Measurements from ENCODE around the gene IQCE. TPM values are rescaled to one million over a fixed set of nuclear protein-coding genes. Genes with fewer than 3 reads are reported as not detected.

IQCE gene
- polyA plus RNA-seq, 1 donor from 2014 or later = 21.2 TPM

- Histone ChIP-seq H3K36me3 (ENCODE audit: insufficient read depth, low read length) (no peaks in the 10 kb centered on the region), H3K27me3 (ENCODE audit: insufficient read depth, low read depth, low read length) (no peaks in the 10 kb centered on the region), H2AFZ (ENCODE audit: low read depth, low read length) (no peak overlapping the region), H4K20me1 (ENCODE audit: insufficient read depth) (no peaks in the 10 kb centered on the region), H3K27ac (ENCODE audit: low read length) (no peak overlapping the region), H3K9ac (ENCODE audit: low read length) (no peak overlapping the region), H3F3A (ENCODE audit: insufficient read depth, low read length, poor library complexity, severe bottlenecking) (no peaks in the 10 kb centered on the region), H3K4me3 (ENCODE audit: low read length) (no peak overlapping the region), H3K9me2 (ENCODE audit: insufficient read depth, low read length) (no peaks in the 10 kb centered on the region), H3K9me3 (ENCODE audit: low read length) (no peaks in the 10 kb centered on the region), H3K79me2 (replicated peaks; ENCODE audit: insufficient read depth, low read length) (no peaks in the 10 kb centered on the region), H3K4me2 (ENCODE audit: low read length) (no peak overlapping the region)
- TF ChIP-seq SMC3 (conservative IDR thresholded peaks at IDR 0.05; ENCODE audit: poor library complexity) = no peak
- TF ChIP-seq REST (IDR thresholded peaks at IDR 0.05; ENCODE audit: borderline replicate concordance) = no peak
- no peak for TF ChIP-seq RAD21 (conservative IDR thresholded peaks at IDR 0.05)
- no peak for TF ChIP-seq POLR2AphosphoS5 (IDR thresholded peaks at IDR 0.05)
- no peak for TF ChIP-seq CTCF (IDR thresholded peaks at IDR 0.05; ENCODE audit: poor library complexity, severe bottlenecking)
- no peak for TF ChIP-seq EP300 (conservative IDR thresholded peaks at IDR 0.05; ENCODE audit: poor library complexity, severe bottlenecking)
- no peak for TF ChIP-seq TAF1 (IDR thresholded peaks at IDR 0.05; ENCODE audit: low read depth)
- no peak for TF ChIP-seq MXI1 (conservative IDR thresholded peaks at IDR 0.05; ENCODE audit: poor library complexity, severe bottlenecking)
- no peak for TF ChIP-seq EZH2 (IDR thresholded peaks at IDR 0.05; ENCODE audit: borderline replicate concordance, insufficient read depth, low read length, poor library complexity, severe bottlenecking)
Observed at GRCh38 chr7:2540641-2541051, 18.1 kb upstream of the IQCE start.

GRCh38 chr7:2541291-2542010 lies 17.3 kb upstream of the IQCE start:
- Histone ChIP-seq H3K27me3 (ENCODE audit: insufficient read depth, low read depth, low read length) (no peaks in the 10 kb centered on the region), H3F3A (ENCODE audit: insufficient read depth, low read length, poor library complexity, severe bottlenecking) (no peaks in the 10 kb centered on the region)
- no peak for TF ChIP-seq MXI1 (conservative IDR thresholded peaks at IDR 0.05; ENCODE audit: poor library complexity, severe bottlenecking)
- TF ChIP-seq EZH2 (IDR thresholded peaks at IDR 0.05; ENCODE audit: borderline replicate concordance, insufficient read depth, low read length, poor library complexity, severe bottlenecking) = no peak
- TF ChIP-seq REST (IDR thresholded peaks at IDR 0.05; ENCODE audit: borderline replicate concordance) = no peak
- no peak for TF ChIP-seq CTCF (IDR thresholded peaks at IDR 0.05; ENCODE audit: poor library complexity, severe bottlenecking)
- no peak for TF ChIP-seq POLR2AphosphoS5 (IDR thresholded peaks at IDR 0.05)
- no peak for TF ChIP-seq RAD21 (conservative IDR thresholded peaks at IDR 0.05)
- no peak for TF ChIP-seq TAF1 (IDR thresholded peaks at IDR 0.05; ENCODE audit: low read depth)
- no peak for TF ChIP-seq SMC3 (conservative IDR thresholded peaks at IDR 0.05; ENCODE audit: poor library complexity)
- TF ChIP-seq EP300 (conservative IDR thresholded peaks at IDR 0.05; ENCODE audit: poor library complexity, severe bottlenecking) = no peak

More at GRCh38 chr7:2541291-2542010, 17.3 kb upstream of the IQCE start:
- no peaks in the 10 kb centered on the region for H3K79me2 ChIP-seq (replicated peaks; ENCODE audit: insufficient read depth, low read length)
- H3K36me3 ChIP-seq (ENCODE audit: insufficient read depth, low read length) = no peaks in the 10 kb centered on the region
- no peaks in the 10 kb centered on the region for H3K9me2 ChIP-seq (ENCODE audit: insufficient read depth, low read length)
- no peak overlapping the region for H3K27ac ChIP-seq (ENCODE audit: low read length)
- H3K9me3 ChIP-seq (ENCODE audit: low read length) = no peaks in the 10 kb centered on the region
- H3K4me3 ChIP-seq (ENCODE audit: low read length) = no peak overlapping the region
- no peak overlapping the region for H3K4me2 ChIP-seq (ENCODE audit: low read length)
- H3K9ac ChIP-seq (ENCODE audit: low read length) = no peak overlapping the region
- H2AFZ ChIP-seq (ENCODE audit: low read depth, low read length) = no peak overlapping the region
- H4K20me1 ChIP-seq (ENCODE audit: insufficient read depth) = no peaks in the 10 kb centered on the region

Measured in neural cell (in vitro differentiated cells).